SHP77 (cell line): Measurements from ENCODE around the gene TMEM132E.
A peak's percentile ranks its signal among the peaks of the same experiment; 100 is the strongest.

Experiments used
- DNase-seq, 2 experiments: peaks; one replicate each; lab custom pipeline; 2025; lab: John Stamatoyannopoulos, UW

Gene TMEM132E

GRCh38 chr17:34634551-34635160 lies 55.3 kb downstream of the TMEM132E start:
- no peak for DNase-seq

- no peak for DNase-seq
Measured at GRCh38 chr17:34635876-34636275, 56.5 kb downstream of the TMEM132E start.

- no peak for DNase-seq
Measured at GRCh38 chr17:34637041-34637547, 57.7 kb downstream of the TMEM132E start.

- DNase-seq: peak; percentile 42 to 59
Measured at GRCh38 chr17:34637548-34638525, 58.5 kb downstream of the TMEM132E start.

- no peak for DNase-seq
Measured at GRCh38 chr17:34638526-34639260, 59.3 kb downstream of the TMEM132E start.

- no peak for DNase-seq
Measured at GRCh38 chr17:34639706-34640425, 60.5 kb downstream of the TMEM132E start.

GRCh38 chr17:34641368-34641767 lies 62.0 kb downstream of the TMEM132E start:
- DNase-seq: no peak

GRCh38 chr17:34644941-34645550 lies 65.7 kb downstream of the TMEM132E start:
- no peak for DNase-seq

GRCh38 chr17:34645594-34645993 lies 66.2 kb downstream of the TMEM132E start:
- no peak for DNase-seq

- no peak for DNase-seq
Measured at GRCh38 chr17:34647511-34647910, 68.1 kb downstream of the TMEM132E start.

GRCh38 chr17:34650051-34650750 lies 70.8 kb downstream of the TMEM132E start:
- DNase-seq: no peak

GRCh38 chr17:34651402-34651811 lies 72.0 kb downstream of the TMEM132E start:
- DNase-seq: no peak

- DNase-seq: no peak
Measured at GRCh38 chr17:34652021-34652555, 72.7 kb downstream of the TMEM132E start.

- DNase-seq: no peak
Measured at GRCh38 chr17:34653511-34653910, 74.1 kb downstream of the TMEM132E start.

- no peak for DNase-seq
Measured at GRCh38 chr17:34654276-34654880, 75.0 kb downstream of the TMEM132E start.

GRCh38 chr17:34654881-34655276 lies 75.5 kb downstream of the TMEM132E start:
- DNase-seq: no peak

GRCh38 chr17:34656801-34657200 lies 77.4 kb downstream of the TMEM132E start:
- DNase-seq: no peak

- DNase-seq: no peak
Measured at GRCh38 chr17:34658811-34659560, 79.6 kb downstream of the TMEM132E start.

GRCh38 chr17:34663714-34664113 lies 84.3 kb downstream of the TMEM132E start:
- no peak for DNase-seq
